PC-3 (cell line): Measurements from ENCODE around the gene SLC39A6.

Experiments
- EZH2phosphoT487 ChIP-seq: fragments of 300-600 bp; sonication (generic); IDR thresholded peaks from 2 replicates; pipeline ENCODE4 v1.6.1; 2018; ENCODE audit warnings: mild to moderate bottlenecking, antibody characterized with exemption, low read length, borderline replicate concordance
- TF ChIP-seq, protein P1 (sequence below): fragments of 300-600 bp; sonication (generic); conservative IDR thresholded peaks from 2 replicates; pipeline ENCODE4 v1.5.1; 2017; ENCODE audit warnings: antibody characterized with exemption, low read depth, mild to moderate bottlenecking, low read length

DNA sequence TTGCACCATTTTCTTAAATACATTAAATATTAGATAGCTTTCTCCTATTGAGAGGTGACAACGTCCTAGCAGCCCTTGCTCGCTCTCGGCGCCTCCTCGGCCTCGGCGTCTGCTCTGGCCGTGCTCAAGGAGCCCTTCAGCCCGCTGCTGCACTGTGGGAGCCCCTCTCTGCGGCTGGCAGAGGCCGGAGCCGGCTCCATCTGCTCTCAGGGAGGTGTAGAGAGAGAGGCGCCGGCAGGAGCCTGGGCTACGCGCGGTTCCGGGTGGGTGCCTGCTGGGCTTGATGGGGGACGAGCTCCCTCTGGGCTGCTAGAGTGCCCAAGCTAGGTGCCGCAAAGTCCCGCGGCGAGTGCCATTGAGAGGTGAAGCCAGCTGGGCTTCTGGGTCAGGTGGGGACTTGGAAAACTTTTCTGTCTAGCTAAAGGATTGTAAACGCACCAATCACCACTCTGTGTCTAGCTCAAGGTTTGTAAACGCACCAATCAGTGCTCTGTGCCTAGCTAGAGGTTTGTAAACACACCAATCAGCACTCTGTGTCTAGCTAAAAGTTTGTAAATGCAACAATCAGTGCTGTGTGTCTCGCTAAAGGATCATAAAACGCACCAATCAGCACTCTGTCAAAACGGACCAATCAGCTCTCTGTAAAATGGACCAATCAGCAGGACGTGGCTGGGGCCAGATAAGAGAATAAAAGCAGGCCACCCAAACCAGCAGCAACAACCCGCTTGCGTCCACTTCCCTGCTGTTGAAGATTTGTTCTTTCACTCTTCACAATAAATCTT is 64.9 kb downstream of the SLC39A6 start:
- TF ChIP-seq, protein P1, sequence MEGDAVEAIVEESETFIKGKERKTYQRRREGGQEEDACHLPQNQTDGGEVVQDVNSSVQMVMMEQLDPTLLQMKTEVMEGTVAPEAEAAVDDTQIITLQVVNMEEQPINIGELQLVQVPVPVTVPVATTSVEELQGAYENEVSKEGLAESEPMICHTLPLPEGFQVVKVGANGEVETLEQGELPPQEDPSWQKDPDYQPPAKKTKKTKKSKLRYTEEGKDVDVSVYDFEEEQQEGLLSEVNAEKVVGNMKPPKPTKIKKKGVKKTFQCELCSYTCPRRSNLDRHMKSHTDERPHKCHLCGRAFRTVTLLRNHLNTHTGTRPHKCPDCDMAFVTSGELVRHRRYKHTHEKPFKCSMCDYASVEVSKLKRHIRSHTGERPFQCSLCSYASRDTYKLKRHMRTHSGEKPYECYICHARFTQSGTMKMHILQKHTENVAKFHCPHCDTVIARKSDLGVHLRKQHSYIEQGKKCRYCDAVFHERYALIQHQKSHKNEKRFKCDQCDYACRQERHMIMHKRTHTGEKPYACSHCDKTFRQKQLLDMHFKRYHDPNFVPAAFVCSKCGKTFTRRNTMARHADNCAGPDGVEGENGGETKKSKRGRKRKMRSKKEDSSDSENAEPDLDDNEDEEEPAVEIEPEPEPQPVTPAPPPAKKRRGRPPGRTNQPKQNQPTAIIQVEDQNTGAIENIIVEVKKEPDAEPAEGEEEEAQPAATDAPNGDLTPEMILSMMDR: no peak
- TF ChIP-seq EZH2phosphoT487: no peak
